DOHH2 (cell line): ENCODE measurements around the gene KRTAP10-12.

Experiments
- EZH2phosphoT487 ChIP-seq: fragments of 200-600 bp; sonication (generic); IDR thresholded peaks from 2 replicates; pipeline ENCODE4 v1.6.1; 2017; ENCODE audit warnings: borderline replicate concordance, mild to moderate bottlenecking, antibody characterized with exemption, low read length, moderate library complexity, mixed read lengths
- TF ChIP-seq, protein P1 (sequence below): fragments of 200-600 bp; sonication (generic); IDR thresholded peaks from one replicate; pipeline ENCODE4 v1.5.1; 2014; ENCODE audit warnings: antibody characterized with exemption, mild to moderate bottlenecking, low read depth, low read length; ENCODE audit not compliant: poor library complexity, severe bottlenecking

- TF ChIP-seq, protein P1, sequence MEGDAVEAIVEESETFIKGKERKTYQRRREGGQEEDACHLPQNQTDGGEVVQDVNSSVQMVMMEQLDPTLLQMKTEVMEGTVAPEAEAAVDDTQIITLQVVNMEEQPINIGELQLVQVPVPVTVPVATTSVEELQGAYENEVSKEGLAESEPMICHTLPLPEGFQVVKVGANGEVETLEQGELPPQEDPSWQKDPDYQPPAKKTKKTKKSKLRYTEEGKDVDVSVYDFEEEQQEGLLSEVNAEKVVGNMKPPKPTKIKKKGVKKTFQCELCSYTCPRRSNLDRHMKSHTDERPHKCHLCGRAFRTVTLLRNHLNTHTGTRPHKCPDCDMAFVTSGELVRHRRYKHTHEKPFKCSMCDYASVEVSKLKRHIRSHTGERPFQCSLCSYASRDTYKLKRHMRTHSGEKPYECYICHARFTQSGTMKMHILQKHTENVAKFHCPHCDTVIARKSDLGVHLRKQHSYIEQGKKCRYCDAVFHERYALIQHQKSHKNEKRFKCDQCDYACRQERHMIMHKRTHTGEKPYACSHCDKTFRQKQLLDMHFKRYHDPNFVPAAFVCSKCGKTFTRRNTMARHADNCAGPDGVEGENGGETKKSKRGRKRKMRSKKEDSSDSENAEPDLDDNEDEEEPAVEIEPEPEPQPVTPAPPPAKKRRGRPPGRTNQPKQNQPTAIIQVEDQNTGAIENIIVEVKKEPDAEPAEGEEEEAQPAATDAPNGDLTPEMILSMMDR: no peak
- no peak for TF ChIP-seq EZH2phosphoT487
Measured at GRCh38 chr21:44716984-44717383, 20.0 kb downstream of the KRTAP10-12 start.
